Central memory CD4-positive, alpha-beta T cell (primary cell): Measurements from ENCODE around the gene FSTL4.
A peak's percentile ranks its signal among the peaks of the same experiment; 100 is the strongest.

Experiments used
- DNase-seq: peaks from one replicate; pipeline ENCODE4 v3.0.0; 2022

FSTL4 gene

DNA sequence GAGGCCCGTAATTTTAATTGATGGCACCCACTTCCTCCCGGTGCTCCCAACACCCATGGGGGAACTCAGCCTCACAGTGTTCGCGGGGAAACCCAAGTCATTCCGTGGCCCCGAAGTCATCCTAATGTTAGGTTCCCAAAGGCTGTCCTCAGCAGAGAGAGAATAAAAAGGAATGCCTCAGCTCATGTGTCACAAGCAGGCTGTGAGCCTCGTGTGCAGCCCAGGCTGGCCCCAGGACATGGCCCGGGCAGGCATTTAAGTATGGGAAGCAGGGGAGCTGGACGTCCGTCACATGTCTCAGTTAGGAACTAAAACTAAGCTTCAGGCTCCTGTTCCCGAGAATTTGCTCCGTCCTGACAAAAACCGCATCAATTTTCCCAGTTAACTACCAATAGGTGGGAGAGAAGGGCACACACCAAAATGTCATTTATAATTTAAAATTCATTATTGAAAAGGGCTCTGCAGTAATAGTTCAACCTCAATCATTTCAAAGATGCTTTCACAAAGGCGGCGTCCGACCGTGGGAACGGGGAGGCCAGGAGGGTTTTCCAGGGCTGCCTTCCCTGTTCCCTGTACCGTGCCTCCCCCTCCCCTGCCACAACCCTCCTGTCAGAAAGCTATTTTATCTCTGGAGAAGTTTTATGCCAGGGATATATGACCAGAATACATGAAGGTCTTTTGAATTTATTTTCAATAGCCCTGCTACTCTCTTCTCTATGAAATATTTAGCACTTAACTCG lies 137.3 kb downstream of the FSTL4 start:
- DNase-seq = no peak

DNA sequence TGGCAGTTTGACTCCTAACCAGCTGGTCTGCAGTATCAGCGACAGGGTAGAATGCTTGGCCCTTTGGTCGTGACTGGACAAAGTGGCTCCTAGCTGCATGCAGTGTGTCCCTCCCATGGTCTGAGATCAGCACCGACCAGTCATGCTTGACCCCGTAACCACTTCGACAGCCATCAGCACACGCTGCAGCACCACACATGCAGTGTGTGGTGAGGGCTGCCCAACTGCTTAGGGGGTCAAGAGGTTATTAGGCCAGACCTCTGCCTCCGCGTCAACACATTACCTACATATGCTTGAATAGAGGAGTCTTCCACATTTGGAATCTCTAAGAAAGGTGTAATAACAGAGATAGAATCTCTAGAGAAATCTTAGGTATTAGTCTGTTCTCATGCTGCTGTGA lies 139.1 kb downstream of the FSTL4 start:
- DNase-seq = no peak

DNA sequence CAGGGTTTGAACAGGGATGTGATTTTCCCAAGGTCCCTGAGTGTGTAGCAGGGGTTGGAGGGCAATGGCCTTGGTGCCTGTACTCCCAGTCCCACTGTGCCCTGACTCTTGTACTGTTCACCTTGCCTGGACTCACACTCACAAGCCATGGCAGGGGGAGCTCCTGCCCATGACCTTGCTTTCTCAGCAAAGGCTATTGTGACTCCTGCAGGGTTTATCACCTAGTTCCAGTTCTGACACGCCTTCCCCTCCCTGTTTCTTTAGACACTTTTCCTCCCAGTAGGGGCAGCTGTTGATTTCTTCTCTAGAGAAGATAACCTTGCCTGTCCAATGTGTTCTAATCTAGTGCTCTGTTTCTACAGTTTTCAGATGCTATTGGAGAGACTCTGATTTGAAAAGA lies 139.5 kb downstream of the FSTL4 start:
- no peak for DNase-seq

DNA sequence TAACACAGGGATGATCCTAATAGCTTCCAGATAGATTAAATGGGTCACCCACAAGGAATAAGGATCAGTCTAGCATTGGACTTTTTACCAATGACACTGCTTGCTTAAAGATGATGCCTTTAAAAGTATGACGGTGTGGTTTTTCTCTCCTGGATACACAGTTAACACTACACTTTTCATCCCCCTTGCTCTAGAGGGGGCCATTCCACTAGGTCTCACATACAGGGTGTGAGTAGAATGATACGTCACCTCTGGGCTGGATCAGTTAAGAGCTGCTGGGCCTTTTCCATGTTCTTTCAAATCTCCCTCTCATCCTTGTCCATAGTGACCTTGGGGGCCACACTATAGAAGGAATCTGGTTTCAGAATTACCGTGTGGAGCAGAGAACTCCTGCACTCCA lies 140.6 kb downstream of the FSTL4 start:
- DNase-seq = no peak

DNA sequence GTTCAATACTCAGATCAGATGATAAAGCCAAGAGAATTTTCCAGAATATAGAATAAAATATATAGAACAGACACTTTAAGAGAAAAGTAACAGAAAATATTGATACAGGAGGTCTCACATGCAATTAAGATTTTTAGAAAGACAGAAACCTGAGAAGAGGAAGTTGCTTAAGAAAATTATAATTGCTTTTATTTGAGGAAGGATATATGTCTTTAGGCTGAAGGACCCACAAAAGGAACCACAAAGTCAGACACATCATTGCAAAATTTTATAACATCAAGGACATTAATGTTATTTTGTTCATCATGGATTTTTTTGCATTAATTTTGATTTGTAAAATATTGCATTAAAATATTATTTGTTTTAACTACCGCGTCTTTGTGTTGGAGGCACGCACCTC lies 141.5 kb downstream of the FSTL4 start:
- no peak for DNase-seq

DNA sequence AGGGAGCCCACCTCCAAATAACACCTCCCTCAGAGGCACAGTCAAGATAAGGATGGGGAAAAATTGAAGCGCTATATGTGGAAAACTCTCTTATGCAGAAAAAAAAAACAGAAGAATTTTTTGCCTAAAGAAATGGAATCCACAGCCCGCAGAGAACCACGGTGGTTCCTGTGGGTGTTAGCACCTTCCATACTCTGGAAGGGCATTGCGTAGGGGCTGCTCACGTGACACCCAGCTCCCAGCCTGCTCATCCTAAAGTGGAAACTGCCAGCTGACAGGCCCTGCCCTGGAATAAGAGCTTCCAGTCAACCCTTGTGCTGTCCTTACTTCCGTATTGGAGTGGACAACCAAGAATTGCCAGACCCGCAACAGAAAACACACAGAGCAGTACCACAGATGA lies 142.5 kb downstream of the FSTL4 start:
- no peak for DNase-seq

DNA sequence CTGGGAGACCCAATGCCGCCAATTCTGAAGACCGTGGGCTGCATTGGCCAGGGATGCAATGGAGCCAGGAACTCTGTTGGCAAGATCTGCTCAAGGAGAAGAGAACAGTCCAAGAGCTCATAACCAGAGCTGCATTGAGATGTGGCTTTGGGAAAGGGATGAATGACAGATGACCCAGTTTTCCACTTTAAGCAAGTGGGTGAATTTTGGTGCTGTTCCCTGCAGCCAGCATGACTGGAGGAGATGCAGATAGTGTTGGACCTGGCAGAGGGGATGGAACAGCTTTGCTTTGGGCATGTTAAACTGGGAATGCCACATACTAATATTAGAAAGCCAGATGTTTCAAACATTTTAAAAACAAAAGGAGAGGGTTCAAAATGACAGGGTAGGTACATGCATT lies 143.1 kb downstream of the FSTL4 start:
- no peak for DNase-seq

DNA sequence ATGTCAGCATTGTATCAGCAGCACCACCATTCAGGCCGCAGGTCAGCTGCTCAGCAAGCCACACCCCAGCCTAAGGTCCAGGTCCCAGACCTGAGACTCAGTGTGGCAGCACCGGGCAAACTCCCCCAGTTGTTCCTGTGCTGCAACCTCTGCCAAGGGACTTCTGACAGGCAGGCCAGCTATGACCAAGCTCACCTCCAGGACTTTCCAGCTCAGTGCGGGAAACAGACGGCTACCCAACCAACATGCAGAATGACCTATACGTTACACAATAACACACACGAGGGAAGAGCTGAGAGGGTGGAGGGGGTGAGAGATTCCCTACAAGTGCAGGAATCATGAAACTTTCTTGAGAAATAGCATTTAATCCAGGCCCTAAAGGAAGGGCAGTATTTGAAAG lies 143.7 kb downstream of the FSTL4 start:
- DNase-seq = no peak

DNA sequence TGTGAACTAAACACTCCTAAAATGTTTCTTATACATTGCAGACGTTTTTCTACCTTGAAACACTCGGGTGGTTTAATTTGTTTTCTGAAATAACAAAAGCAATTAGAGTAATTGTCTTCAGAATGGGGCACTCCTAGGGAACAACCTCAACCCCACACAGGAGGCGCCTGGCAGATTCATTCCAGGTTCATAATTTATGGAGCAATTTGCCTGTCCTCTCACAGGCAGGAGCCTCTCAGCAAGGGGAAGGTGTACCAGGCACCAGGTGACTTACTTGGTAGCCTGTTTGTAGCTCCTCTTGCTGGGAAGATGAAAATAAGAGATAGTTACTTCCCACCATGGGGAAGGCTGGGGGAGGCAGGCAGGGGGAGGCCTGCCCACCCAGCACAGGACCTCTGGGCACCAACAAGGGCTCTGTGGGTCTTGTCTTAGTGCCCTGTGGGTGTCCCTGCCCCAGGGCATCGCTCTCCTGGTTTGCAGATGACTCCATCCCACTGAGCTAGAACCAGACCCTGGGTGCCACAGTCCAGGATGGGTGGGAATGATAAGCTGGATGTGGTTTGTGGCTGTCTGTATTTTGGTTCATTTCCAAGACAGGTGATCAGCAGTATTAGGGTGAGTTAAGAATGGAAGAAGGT lies 144.4 kb downstream of the FSTL4 start:
- DNase-seq = no peak

DNA sequence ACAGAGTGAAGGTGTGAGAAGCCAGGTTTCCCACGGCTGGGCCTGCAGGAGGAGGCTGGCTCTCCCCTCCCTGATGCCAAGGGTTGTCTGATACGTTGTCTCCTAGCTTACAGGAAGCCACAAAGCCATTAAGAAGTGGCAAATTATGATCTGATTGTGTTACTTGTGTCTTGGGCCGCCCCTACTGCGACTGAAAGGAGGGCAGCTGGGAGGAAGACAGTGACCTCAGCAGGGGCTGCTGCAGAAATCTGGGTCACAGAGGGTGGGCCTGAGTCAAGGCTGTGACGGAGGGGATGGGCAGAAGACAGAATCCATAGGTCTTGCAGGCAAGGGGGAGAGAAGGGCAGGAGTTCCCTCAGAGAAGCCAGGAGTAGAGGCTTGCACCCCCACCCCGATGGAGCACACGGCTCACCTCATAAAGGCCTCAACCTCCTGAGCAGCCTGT lies 145.0 kb downstream of the FSTL4 start:
- DNase-seq = peak; percentile 59

DNA sequence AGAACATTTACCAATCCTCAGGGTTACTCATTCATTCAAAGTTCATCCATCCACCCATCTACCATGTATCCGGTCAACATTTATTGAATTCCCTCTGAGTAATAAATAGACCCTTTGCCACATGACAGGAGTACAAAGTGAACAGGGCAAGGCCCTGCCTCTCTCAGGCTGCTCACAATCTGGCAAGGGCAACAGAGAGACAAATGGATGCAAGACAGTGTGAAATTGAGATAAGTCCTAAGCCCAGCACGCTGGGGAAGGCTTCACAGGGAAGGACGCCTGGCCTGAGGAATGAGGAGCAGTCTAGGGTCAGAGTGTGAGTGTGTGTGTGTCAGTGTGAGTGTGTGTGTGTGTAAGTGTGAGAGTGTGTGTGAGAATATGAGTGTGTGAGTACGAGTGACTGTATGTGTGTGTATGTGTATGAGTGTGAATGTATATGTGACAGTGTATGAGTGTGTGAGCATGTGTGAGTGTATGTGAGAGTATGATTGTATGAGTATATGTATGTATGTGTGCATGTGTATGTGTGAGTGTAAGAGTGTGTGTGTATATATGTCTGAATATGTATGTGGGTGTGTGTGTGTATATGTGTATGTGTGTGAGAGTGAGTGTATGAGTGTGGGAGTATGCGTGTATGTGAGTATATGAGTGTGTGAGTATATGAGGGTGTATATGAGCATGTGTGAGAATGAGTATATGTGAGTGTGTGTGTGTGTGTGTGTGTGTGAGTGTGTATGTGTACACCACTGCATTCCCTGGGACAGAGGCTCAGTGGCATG lies 145.6 kb downstream of the FSTL4 start:
- no peak for DNase-seq

DNA sequence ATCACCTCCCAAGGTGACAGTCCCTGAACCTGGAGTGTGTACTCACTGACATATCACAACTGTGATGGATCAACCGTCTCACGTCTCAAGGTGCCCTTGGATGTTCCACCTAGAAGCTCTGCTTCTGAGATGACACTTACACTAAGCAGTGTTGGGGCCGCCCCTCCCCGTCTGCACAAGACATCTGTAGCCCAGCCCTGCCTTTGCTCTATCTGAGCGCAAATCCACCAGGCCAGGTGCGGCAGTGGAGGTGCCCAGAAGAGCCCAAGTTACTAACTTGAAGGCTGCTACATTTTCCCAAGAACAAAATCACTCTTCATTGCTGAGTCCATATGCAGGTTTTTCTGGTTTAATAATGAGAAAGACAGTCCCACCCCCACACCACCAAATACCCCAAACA lies 148.3 kb downstream of the FSTL4 start:
- DNase-seq = no peak

DNA sequence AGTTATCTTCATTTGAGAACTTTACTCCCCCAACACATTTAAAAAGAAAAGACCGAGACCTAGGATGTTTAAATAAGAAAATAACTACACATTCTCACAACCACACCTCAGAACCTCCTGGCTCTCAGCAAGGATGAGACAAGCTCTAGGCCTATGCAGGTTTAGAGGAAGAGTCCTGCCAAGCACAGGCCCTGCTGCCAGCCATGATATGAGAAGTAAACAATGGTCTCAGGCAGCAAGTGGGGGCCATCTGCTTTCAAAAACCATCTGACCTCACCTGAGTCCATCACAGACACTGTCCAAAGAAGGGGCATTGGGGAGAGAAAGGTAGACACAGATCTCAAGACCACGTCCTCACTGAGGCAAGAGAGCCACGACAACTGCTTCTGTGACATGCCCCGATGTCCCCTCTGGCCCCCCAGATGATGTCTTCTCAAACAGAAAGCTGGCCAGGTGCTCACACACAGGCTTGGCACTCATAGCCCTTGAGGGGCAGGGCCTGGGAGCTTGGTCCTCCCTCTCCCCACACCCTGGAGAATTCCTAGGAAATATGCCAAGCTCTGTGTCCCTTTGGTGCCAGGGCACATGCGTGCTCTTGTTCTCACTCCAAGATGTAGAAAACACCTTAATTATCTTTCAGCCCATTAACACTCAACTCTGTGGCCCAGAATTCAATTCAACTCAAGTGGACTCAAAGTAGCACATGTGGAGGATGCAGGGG lies 150.4 kb downstream of the FSTL4 start:
- DNase-seq = no peak

DNA sequence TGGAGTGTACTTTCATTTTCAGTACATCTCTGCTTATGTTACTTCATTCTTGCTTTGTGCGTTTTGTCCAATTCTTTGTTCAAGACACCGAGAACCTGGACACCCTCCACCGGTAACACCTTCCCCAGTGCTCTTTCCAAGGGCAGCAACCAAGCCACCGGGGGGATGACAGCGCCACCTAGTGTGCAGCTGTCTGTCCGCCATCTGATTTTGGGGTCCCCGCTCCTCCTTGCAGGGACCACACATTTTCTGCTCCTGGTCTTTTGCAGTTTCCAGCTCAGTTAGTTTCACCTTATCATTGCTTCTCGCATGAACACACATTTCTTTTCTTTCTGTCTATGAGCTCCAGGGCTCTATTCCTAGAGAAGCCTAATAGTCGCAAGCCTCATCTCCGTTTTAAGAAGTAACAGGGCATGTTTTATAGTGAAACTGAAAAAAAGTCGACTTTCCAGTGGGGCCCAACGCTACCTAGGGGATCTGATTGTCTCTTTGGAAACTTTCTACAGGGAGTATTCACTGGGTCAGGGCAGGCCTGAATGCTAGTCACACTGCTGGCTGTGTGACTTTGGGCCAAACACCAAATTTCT lies 152.1 kb downstream of the FSTL4 start:
- DNase-seq = no peak

DNA sequence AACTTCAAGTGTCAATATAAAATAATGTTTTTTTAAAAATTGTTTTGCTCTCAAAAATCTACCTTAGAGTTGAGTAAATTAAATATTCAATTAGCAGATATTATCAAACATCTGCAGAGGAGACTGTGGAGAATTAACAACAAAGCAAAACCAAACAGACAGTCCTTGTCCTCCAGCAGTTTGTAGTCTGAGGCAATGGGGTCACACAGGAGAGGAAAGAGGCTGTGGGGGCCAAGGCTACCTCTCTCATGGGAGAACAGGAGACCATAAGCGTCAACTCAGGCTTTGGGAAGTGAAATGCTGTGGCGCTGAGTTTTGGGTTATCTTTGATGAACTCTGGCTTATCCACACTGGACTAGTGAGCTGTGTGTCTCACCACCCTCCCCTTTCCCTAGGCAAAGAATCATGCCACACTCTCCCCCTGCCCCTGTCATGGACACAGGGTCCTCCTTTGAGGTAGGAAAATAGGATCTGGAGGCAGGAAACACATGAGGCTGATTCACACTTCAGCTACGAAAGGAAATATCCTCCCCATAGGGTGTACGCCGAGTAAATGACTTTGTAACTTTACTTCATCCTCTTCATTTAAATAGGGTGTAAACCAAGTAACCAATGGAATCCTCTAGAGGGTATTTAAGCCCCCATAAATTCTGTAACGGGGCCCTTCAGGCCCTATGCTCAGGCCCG lies 152.7 kb downstream of the FSTL4 start:
- no peak for DNase-seq

DNA sequence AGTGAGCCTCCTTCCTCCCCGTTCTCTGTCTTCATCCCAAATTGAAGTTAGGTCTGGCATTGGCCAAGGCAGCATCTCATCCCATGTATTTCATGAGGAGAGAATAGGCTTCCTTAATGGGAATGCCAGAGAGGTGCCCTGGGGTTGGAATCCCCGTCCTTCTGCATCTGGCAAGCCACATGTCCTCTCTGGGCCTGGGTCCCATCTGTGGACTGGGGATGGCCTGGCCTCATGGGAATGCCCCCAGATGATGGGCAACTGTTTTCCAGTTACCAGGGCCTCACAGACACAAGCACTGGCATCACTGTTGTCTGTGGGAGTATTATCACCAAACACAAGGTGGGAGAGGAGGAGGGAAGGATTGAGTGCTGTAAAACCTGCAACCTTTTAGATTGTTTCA lies 153.9 kb downstream of the FSTL4 start:
- DNase-seq = no peak

DNA sequence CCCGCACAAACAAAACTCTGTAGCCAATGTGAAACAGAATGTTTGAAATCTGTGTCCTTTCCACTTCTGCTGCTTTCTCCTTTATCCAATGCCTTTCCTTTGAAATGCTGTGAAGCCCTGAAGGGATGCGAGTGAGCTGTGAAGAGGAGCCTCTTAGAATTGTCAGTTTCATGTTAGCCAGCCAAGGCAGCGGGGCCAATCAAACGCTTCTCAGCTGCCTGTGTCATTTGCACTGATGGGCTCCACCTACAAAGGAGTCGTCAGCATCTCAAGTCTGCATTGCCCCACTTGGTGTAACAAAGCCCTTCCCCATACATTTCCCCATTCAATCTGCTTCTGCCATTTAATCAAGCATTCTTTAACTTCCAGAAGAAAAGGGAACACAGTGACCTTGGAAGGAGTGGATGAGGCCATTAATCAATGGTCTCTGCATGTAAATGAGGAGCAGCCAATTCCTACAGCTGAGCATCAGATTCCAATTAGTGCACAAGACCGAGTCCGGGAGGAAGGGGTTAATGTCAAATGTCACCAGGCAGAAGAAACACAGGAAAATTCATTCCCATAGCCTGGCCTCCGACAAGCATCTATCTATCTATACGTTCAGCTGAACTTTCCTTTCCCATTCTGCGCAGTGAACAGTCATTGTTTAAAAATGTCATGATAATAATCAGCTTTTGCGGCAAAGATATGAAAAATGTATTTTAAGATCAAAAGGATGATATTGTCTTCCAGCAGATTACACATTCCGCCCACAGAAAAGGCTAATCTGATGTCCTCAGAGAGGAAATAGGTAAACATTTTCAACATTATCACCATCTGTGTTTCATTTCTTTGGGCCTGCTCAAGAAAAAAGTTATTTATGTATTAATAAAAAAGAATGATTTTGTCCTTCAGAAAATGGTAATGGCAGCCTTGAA lies 154.6 kb downstream of the FSTL4 start:
- no peak for DNase-seq

DNA sequence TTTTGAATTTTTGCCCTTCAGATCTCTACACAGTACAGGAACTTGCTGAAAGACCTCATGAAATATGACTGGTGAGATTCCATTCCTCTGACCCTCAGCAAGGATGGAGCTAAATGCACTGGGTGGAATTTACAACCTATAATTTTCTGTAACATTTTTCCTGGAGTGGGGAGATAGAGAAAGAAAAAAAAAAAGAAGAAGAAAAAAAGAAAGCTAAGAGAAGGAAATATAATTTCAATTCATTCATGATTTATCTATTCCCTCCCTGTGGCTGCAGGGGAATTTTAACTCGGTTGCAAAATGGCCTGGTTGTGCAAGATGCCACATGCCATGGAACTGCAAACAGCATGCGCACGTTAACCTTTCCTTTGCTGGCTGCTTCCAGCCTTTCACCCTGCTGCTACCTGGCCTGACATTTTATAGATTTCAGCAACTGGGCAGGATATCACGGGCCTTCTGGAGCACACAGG lies 155.4 kb downstream of the FSTL4 start:
- DNase-seq = no peak

DNA sequence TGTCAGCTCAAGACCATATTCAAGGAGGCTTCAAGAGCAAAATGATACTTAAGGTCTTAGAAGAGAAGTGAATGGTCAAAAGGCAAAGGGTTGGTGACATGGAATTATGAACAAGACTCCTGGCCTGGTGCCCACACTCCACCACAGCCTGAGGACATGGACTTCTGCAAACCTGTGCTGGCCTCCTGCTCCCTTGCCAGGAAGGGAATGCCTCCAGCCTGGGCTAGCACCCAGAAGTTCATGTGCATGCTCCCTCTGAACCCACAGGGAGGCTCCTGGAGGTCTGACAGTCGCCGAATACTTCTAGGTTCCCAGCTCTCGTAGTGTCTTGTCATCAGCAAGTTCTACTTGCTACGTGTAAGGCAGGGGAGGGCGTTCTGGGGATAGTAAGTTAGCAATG lies 156.7 kb downstream of the FSTL4 start:
- no peak for DNase-seq

DNA sequence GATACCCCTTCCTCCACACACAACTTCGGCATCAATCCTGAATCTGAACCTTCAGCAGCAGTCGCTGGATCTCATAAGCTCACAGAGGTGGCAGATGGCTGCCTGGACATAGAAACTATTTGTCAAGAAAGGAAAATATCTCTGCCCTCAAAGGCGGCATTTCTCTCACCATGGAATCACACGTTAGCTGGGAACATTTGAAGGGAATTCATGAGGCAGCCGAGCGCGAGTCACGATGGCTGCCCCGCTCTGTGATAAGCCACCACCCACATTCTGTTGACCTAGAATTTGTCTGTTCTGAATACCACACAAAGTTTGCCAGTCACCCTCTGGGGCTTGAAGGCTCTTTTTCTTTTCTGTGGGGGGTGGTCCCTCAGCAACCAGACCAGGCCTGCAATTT lies 157.9 kb downstream of the FSTL4 start:
- no peak for DNase-seq

DNA sequence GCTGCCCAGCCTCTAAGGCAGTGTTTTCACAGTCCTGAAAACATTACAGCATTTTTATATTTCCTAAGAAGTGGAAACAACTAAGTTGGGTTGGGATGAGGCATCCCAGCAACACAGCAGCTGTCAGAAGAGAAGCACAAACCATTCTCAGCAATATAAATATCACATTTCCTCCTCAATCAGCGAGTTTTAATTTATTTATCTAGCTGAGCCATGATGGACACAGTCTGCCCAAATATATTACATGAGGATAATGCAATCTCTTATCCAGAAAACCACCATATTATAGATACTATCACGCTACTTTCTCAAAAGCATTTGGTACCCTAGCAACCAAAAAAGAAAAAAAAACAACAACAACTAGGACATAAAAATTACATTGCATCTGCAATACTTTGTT lies 158.5 kb downstream of the FSTL4 start:
- DNase-seq = no peak
